SK-N-SH (cell line): ENCODE results near the gene CIPC. TPM values are rescaled to one million over a fixed set of nuclear protein-coding genes. Genes with fewer than 3 reads are reported as not detected.

Experiments
- CTCF ChIA-PET: fragments of 300-600, 350-600 bp; formaldehyde crosslinking; extraction: SDS; loops from one replicate; lab custom pipeline; 2021; lab: Yijun Ruan, JAX
- POLR2A ChIA-PET: fragments of 350-600 bp; sonication (Branson Sonifier 250); formaldehyde crosslinking; extraction: SDS; loops from one replicate; lab custom pipeline; 2020; ENCODE audit warnings: antibody characterized with exemption, inconsistent platforms; lab: Yijun Ruan, JAX
- DNase-seq: peaks from one replicate; pipeline ENCODE4 v3.0.0; 2012
- H2AFZ ChIP-seq: fragments of 200-600 bp; sonication (generic); 2 replicates; pipeline ENCODE4 v1.8.1; 2016; ENCODE audit warnings: antibody characterized with exemption, mild to moderate bottlenecking, low read depth
- H3F3A ChIP-seq: fragments of 200-600 bp; sonication (generic); replicated peaks from 2 replicates; pipeline ENCODE3; 2016; ENCODE audit warnings: antibody characterized with exemption, mild to moderate bottlenecking; ENCODE audit not compliant: insufficient read depth
- H3K27ac ChIP-seq, 2 experiments: fragments of 200-500 bp in 1 of 2; fragments of 200-600 bp in 1 of 2; sonication (Bioruptor generic) in 1 of 2; sonication (generic), shearing (Covaris generic) in 1 of 2; 2 replicates each; pipeline versions ENCODE4 v1.5.1 to v1.6.1; 2014 to 2016; ENCODE audit warnings: low read depth in 2 of 2, inconsistent platforms in 1 of 2, low read length in 1 of 2, mild to moderate bottlenecking in 1 of 2, mixed read lengths in 1 of 2
- H3K27me3 ChIP-seq: fragments of 200-600 bp; sonication (generic), shearing (Covaris generic); 2 replicates; pipeline ENCODE4 v1.6.1; 2016; ENCODE audit warnings: mixed run types; ENCODE audit not compliant: insufficient read depth
- H3K36me3 ChIP-seq, 2 experiments: fragments of 200-500 bp in 1 of 2; fragments of 200-600 bp in 1 of 2; sonication (Bioruptor generic) in 1 of 2; sonication (generic) in 1 of 2; replicated peaks in 1 of 2; 2 replicates each; pipeline versions ENCODE3 to v1.5.1; 2014 to 2016; ENCODE audit warnings: low read length in 1 of 2, mild to moderate bottlenecking in 1 of 2; ENCODE audit not compliant: insufficient read depth in 2 of 2, control insufficient read depth in 1 of 2
- H3K4me1 ChIP-seq, 2 experiments: fragments of 200-500 bp in 1 of 2; fragments of 200-600 bp in 1 of 2; sonication (Bioruptor generic) in 1 of 2; sonication (generic), shearing (Covaris generic) in 1 of 2; 2 replicates each; pipeline versions ENCODE4 v1.5.1 to v1.6.1; 2014 to 2016; ENCODE audit warnings: low read depth in 1 of 2, low read length in 1 of 2, mixed run types in 1 of 2; ENCODE audit not compliant: insufficient read depth in 2 of 2, control insufficient read depth in 1 of 2
- H3K4me2 ChIP-seq: fragments of 200-600 bp; sonication (generic), shearing (Covaris generic); 2 replicates; pipeline ENCODE4 v1.6.1; 2017; ENCODE audit warnings: mixed run types
- H3K4me3 ChIP-seq, 2 experiments: fragments of 200-500 bp in 1 of 2; fragments of 200-600 bp in 1 of 2; sonication (Bioruptor generic) in 1 of 2; sonication (generic), shearing (Covaris generic) in 1 of 2; 2 replicates each; pipeline versions ENCODE4 v1.5.1 to v1.8.1; 2014 to 2016; ENCODE audit warnings: low read depth in 2 of 2, inconsistent platforms in 1 of 2, low read length in 1 of 2, mild to moderate bottlenecking in 1 of 2, mixed read lengths in 1 of 2, moderate library complexity in 1 of 2
- H3K79me2 ChIP-seq: fragments of 200-600 bp; sonication (generic); 2 replicates; pipeline ENCODE4 v1.8.1; 2017; ENCODE audit warnings: mild to moderate bottlenecking; ENCODE audit not compliant: insufficient read depth
- H3K9ac ChIP-seq: fragments of 200-600 bp; sonication (generic); 2 replicates; pipeline ENCODE4 v1.6.1; 2017; ENCODE audit warnings: mixed run types
- H3K9me2 ChIP-seq: fragments of 200-600 bp; sonication (generic); 2 replicates; pipeline ENCODE4 v1.6.1; 2017; ENCODE audit warnings: mixed run types
- H3K9me3 ChIP-seq: fragments of 200-600 bp; sonication (generic); 2 replicates; pipeline ENCODE4 v1.6.1; 2017; ENCODE audit warnings: mixed run types, mild to moderate bottlenecking, moderate library complexity
- H4K20me1 ChIP-seq: fragments of 200-600 bp; sonication (generic); 2 replicates; pipeline ENCODE4 v1.6.1; 2017; ENCODE audit warnings: mild to moderate bottlenecking, mixed run types; ENCODE audit not compliant: insufficient read depth
- FOSL2 ChIP-seq: IDR thresholded peaks from 2 replicates; pipeline ENCODE4 v1.4.0; 2012; ENCODE audit warnings: low read depth, mild to moderate bottlenecking, moderate library complexity, borderline replicate concordance
- FOXJ3 ChIP-seq: sonication (generic); formaldehyde crosslinking; IDR thresholded peaks from 2 replicates; pipeline ENCODE4 v1.5.1; 2020; ENCODE audit warnings: mild to moderate bottlenecking, missing genetic modification reagents
- RAD21 ChIP-seq: IDR thresholded peaks from 2 replicates; pipeline ENCODE4 v1.6.1; 2012; ENCODE audit warnings: mild to moderate bottlenecking, low read length
- RCOR1 ChIP-seq: fragments of 150-350 bp; IDR thresholded peaks from 2 replicates; pipeline ENCODE4 v1.6.1; 2017; ENCODE audit warnings: antibody characterized with exemption, low read length
- RFX5 ChIP-seq: IDR thresholded peaks from 2 replicates; pipeline ENCODE4 v1.6.1; 2012; ENCODE audit warnings: mild to moderate bottlenecking, improper control_type of control experiment, low read length
- RXRA ChIP-seq: IDR thresholded peaks from 2 replicates; pipeline ENCODE4 v1.4.0; 2012; ENCODE audit warnings: low read depth, mild to moderate bottlenecking, borderline replicate concordance
- WGBS: methylation state at CpG from one replicate; pipeline ENCODE4 v1.1.6; 2017; ENCODE audit warnings: low lambda C conversion rate; 5-methylcytosine and 5-hydroxymethylcytosine counted together
- polyA plus RNA-seq, 3 experiments: library from polyadenylated mRNA; depleted of rRNA; stranded (reverse); fragments of >200 nt; gene quantifications; 2 replicates each; pipeline ENCODE4 v1.2.3, GENCODE V29; 2012
- TF ChIP-seq, protein P1 (sequence below): fragments of 200-600 bp; sonication (generic); IDR thresholded peaks from 2 replicates; pipeline ENCODE4 v1.6.1; 2017; ENCODE audit warnings: antibody characterized with exemption, mild to moderate bottlenecking, moderate library complexity
- TF ChIP-seq, protein P2 (sequence below): IDR thresholded peaks from 2 replicates; pipeline ENCODE4 v1.6.1; 2012; ENCODE audit warnings: mild to moderate bottlenecking, low read depth, low read length, moderate library complexity
- TF ChIP-seq, protein P3 (sequence below): IDR thresholded peaks from 2 replicates; pipeline ENCODE4 v1.4.0; 2012; ENCODE audit warnings: low read depth, borderline replicate concordance
- TF ChIP-seq, protein P4 (sequence below): fragments of 150-350 bp; IDR thresholded peaks from 2 replicates; pipeline ENCODE4 v1.6.1; 2016; ENCODE audit warnings: mild to moderate bottlenecking, low read depth, low read length

The CIPC gene
- polyA plus RNA-seq, 1 of the 3 experiments (the other 2 are of a cell fraction): 6.5 TPM

DNA sequence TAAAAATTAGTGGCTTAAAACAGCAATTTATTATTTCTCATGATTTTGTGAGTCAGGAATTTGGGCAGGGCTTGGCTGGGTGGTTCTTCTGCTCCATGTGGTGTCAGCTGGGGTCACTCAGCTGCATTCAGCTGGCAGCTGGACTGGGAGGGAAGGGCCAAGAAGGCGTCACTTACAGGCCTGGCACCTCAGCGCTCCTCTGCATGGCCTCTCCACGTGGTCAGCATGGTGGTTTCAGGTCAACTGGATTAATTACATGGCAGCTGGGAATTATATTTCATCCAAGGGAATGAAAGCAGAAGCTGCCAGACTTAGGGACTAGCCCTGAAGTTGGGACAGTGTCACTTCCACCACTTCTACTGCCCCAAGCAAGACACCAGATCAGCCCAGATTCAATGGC lies 42.1 kb upstream of the CIPC start:
- no peak overlapping the region for H3K27ac ChIP-seq
- ChIA-PET POLR2A (no interaction called here), CTCF (interaction anchor here (1.0 to 24.4 kb wide), 4 partner anchors 12 to 184 kb away, joined by 3 to 484 read pairs (median 56); partner anchors contain the start of gene IRF2BPL)
- TF ChIP-seq, protein P1, sequence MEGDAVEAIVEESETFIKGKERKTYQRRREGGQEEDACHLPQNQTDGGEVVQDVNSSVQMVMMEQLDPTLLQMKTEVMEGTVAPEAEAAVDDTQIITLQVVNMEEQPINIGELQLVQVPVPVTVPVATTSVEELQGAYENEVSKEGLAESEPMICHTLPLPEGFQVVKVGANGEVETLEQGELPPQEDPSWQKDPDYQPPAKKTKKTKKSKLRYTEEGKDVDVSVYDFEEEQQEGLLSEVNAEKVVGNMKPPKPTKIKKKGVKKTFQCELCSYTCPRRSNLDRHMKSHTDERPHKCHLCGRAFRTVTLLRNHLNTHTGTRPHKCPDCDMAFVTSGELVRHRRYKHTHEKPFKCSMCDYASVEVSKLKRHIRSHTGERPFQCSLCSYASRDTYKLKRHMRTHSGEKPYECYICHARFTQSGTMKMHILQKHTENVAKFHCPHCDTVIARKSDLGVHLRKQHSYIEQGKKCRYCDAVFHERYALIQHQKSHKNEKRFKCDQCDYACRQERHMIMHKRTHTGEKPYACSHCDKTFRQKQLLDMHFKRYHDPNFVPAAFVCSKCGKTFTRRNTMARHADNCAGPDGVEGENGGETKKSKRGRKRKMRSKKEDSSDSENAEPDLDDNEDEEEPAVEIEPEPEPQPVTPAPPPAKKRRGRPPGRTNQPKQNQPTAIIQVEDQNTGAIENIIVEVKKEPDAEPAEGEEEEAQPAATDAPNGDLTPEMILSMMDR: no peak
- TF ChIP-seq RFX5: no peak
- TF ChIP-seq FOXJ3 (CRISPR knock-in tag): no peak
- no peak for TF ChIP-seq RXRA
- TF ChIP-seq, protein P2, sequence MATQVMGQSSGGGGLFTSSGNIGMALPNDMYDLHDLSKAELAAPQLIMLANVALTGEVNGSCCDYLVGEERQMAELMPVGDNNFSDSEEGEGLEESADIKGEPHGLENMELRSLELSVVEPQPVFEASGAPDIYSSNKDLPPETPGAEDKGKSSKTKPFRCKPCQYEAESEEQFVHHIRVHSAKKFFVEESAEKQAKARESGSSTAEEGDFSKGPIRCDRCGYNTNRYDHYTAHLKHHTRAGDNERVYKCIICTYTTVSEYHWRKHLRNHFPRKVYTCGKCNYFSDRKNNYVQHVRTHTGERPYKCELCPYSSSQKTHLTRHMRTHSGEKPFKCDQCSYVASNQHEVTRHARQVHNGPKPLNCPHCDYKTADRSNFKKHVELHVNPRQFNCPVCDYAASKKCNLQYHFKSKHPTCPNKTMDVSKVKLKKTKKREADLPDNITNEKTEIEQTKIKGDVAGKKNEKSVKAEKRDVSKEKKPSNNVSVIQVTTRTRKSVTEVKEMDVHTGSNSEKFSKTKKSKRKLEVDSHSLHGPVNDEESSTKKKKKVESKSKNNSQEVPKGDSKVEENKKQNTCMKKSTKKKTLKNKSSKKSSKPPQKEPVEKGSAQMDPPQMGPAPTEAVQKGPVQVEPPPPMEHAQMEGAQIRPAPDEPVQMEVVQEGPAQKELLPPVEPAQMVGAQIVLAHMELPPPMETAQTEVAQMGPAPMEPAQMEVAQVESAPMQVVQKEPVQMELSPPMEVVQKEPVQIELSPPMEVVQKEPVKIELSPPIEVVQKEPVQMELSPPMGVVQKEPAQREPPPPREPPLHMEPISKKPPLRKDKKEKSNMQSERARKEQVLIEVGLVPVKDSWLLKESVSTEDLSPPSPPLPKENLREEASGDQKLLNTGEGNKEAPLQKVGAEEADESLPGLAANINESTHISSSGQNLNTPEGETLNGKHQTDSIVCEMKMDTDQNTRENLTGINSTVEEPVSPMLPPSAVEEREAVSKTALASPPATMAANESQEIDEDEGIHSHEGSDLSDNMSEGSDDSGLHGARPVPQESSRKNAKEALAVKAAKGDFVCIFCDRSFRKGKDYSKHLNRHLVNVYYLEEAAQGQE: no peak
- TF ChIP-seq, protein P3, sequence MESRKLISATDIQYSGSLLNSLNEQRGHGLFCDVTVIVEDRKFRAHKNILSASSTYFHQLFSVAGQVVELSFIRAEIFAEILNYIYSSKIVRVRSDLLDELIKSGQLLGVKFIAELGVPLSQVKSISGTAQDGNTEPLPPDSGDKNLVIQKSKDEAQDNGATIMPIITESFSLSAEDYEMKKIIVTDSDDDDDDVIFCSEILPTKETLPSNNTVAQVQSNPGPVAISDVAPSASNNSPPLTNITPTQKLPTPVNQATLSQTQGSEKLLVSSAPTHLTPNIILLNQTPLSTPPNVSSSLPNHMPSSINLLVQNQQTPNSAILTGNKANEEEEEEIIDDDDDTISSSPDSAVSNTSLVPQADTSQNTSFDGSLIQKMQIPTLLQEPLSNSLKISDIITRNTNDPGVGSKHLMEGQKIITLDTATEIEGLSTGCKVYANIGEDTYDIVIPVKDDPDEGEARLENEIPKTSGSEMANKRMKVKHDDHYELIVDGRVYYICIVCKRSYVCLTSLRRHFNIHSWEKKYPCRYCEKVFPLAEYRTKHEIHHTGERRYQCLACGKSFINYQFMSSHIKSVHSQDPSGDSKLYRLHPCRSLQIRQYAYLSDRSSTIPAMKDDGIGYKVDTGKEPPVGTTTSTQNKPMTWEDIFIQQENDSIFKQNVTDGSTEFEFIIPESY: no peak
- no peak for TF ChIP-seq FOSL2
- TF ChIP-seq, protein P4, sequence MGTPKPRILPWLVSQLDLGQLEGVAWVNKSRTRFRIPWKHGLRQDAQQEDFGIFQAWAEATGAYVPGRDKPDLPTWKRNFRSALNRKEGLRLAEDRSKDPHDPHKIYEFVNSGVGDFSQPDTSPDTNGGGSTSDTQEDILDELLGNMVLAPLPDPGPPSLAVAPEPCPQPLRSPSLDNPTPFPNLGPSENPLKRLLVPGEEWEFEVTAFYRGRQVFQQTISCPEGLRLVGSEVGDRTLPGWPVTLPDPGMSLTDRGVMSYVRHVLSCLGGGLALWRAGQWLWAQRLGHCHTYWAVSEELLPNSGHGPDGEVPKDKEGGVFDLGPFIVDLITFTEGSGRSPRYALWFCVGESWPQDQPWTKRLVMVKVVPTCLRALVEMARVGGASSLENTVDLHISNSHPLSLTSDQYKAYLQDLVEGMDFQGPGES: no peak
- no peak for TF ChIP-seq RAD21
- no peak for TF ChIP-seq RCOR1
- H3K9me3 ChIP-seq: no peaks in the 10 kb centered on the region
- H3K36me3 ChIP-seq: no peaks in the 10 kb centered on the region
- no peak overlapping the region for H2AFZ ChIP-seq
- H3K9me2 ChIP-seq: no peaks in the 10 kb centered on the region
- WGBS: 80% methylated on average over 3 of the region's 3 CpGs
- H3K4me1 ChIP-seq: peaks cover 11 to 33% of the 10 kb centered on the region in 2 experiments; a peak in 3 of 4 replicates
- peaks cover 4% of the 10 kb centered on the region for H3F3A ChIP-seq
- H3K79me2 ChIP-seq: no peaks in the 10 kb centered on the region
- DNase-seq: no peak
- H4K20me1 ChIP-seq: no peaks in the 10 kb centered on the region
- no peak overlapping the region for H3K4me3 ChIP-seq
- H3K4me2 ChIP-seq: no peak overlapping the region
- H3K9ac ChIP-seq: no peak overlapping the region
- H3K27me3 ChIP-seq: no peaks in the 10 kb centered on the region
